Body of pancreas (tissue), 4 donors: Measurements from ENCODE around the gene LRRN4. TPM values are rescaled to one million over a fixed set of nuclear protein-coding genes. Genes with fewer than 3 reads are reported as not detected.

Experiments used
- ATAC-seq: fragments of 150-250 bp; one replicate; pipeline ENCODE4 v1.9.1; 2016
- DNase-seq, 4 donors: peaks; one replicate each; pipeline ENCODE4 v3.0.0-alpha.2; 2019
- H3K27ac ChIP-seq, 4 donors: fragments of 200-600 bp; sonication (generic); 1 replicate in 3 of 4; 2 replicates in 1 of 4; pipeline versions ENCODE4 v1.5.1 to v1.6.1; 2016 to 2019; ENCODE audit warnings: mild to moderate bottlenecking in 1 of 4, mixed read lengths in 1 of 4, moderate library complexity in 1 of 4
- H3K27me3 ChIP-seq, 2 donors: fragments of 200-600 bp; sonication (generic); one replicate each; pipeline ENCODE4 v1.6.0; 2016; ENCODE audit warnings: mild to moderate bottlenecking in 1 of 2
- H3K36me3 ChIP-seq, 2 donors: fragments of 200-600 bp; sonication (generic); replicated peaks in 1 of 2; 2 replicates each; pipeline ENCODE4 v1.5.1; 2016; ENCODE audit warnings: low read depth in 2 of 2; ENCODE audit not compliant: insufficient read depth in 1 of 2
- H3K4me1 ChIP-seq: fragments of 200-600 bp; sonication (generic); one replicate; pipeline ENCODE4 v1.6.0; 2016
- H3K4me3 ChIP-seq, 2 donors: fragments of 200-600 bp; sonication (generic); 1 replicate in 1 of 2; 2 replicates in 1 of 2; pipeline ENCODE4 v1.5.1; 2016 to 2019
- H3K9me3 ChIP-seq, 3 donors: fragments of 200-600 bp; sonication (generic); 1 replicate in 2 of 3; 2 replicates in 1 of 3; pipeline ENCODE4 v1.5.1; 2016
- CTCF ChIP-seq, 7 experiments: fragments of 450-650 bp in 4 of 7; fragments of 200-600 bp in 3 of 7; sonication (generic) in 3 of 7; IDR thresholded peaks; one replicate each; pipeline ENCODE4 v1.5.1; 2016 to 2019; ENCODE audit warnings: antibody characterized with exemption in 7 of 7
- POLR2A ChIP-seq, 3 donors: fragments of 450-650 bp; IDR thresholded peaks; one replicate each; pipeline ENCODE4 v1.6.1; 2016; ENCODE audit warnings: antibody characterized with exemption in 3 of 3, mild to moderate bottlenecking in 2 of 3
- WGBS, 2 donors: methylation state at CpG; one replicate each; pipeline ENCODE4 v1.1.5; 2017; 5-methylcytosine and 5-hydroxymethylcytosine counted together
- intact Hi-C: fragments of 100-400 bp; cut with DNase I; formaldehyde crosslinking; loops from one replicate; pipeline ENCODE4 v1.15.1; 2023
- total RNA-seq, 2 donors: library from RNA; depleted of rRNA; stranded (reverse); fragments of >200 nt; gene quantifications; one replicate each; pipeline ENCODE4 v1.1.0, GENCODE V29; 2016

LRRN4 gene
- total RNA-seq, 2 donors from 2014 or later, result 10.9 to 11.2 TPM

- DNase-seq (no peak), ATAC-seq (no peak)
- Histone ChIP-seq H3K36me3 (no peaks in the 10 kb centered on the region), H3K9me3 (no peaks in the 10 kb centered on the region), H3K4me3 (no peak overlapping the region), H3K27ac (no peak overlapping the region), H3K27me3 (no peaks in the 10 kb centered on the region), H3K4me1 (peaks cover 14% of the 10 kb centered on the region)
- 17 to 21% methylated on average over 1 of the region's 1 CpG for WGBS, 2 donors
- intact Hi-C loops, result no loop called here
- TF ChIP-seq CTCF (IDR thresholded peaks at IDR 0.05) (no peak), POLR2A (IDR thresholded peaks at IDR 0.05) (no peak)
Observed at GRCh38 chr20:6046432-6046831, 7.4 kb downstream of the LRRN4 start.

DNA sequence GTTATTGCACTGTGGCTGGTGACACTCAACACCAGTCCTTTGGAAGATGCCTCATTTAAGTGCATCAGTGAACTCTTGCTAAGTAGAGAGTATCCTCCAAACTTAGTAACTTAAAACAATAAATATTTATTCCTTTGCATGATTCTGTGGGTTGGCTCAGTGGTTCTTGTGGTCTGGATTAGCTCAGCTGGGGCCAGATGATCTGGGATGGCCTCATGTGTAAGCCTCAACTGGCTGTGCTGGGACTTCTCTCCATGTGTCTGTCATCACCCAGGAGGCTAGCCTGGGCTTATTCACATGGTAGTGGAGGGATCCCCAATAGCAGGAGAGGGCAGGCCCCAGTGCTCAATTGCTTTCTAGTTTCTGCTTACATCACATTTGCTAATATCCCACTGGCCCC, 8.3 kb downstream of the LRRN4 start:
- Histone ChIP-seq H3K4me1 (peaks cover 10% of the 10 kb centered on the region), H3K27ac (no peak overlapping the region), H3K9me3 (no peaks in the 10 kb centered on the region), H3K36me3 (peaks cover 0 to 3% of the 10 kb centered on the region in 2 donors), H3K27me3 (no peaks in the 10 kb centered on the region), H3K4me3 (no peak overlapping the region)
- intact Hi-C loops, result no loop called here
- no peak for ATAC-seq
- DNase-seq, result no peak
- TF ChIP-seq CTCF (IDR thresholded peaks at IDR 0.05) (no peak), POLR2A (IDR thresholded peaks at IDR 0.05) (no peak)

GRCh38 chr20:6044115-6044514, 9.7 kb downstream of the LRRN4 start:
- no peak for TF ChIP-seq POLR2A (IDR thresholded peaks at IDR 0.05)
- DNase-seq (no peak), ATAC-seq (no peak)
- Histone ChIP-seq H3K4me3 (no peak overlapping the region), H3K36me3 (peaks cover 5% of the 10 kb centered on the region in 2 donors), H3K27me3 (no peaks in the 10 kb centered on the region), H3K27ac (no peak overlapping the region), H3K4me1 (no peaks in the 10 kb centered on the region), H3K9me3 (no peaks in the 10 kb centered on the region)
- intact Hi-C loops, result no loop called here
- WGBS, 2 donors, result 80 to 97% methylated on average over 1 to 2 of the region's 2 CpGs

GRCh38 chr20:6041808-6042265, 12.0 kb downstream of the LRRN4 start:
- no peaks in the 10 kb centered on the region for H3K4me1 ChIP-seq
- DNase-seq (no peak), ATAC-seq (no peak)
- TF ChIP-seq POLR2A (IDR thresholded peaks at IDR 0.05) (no peak), CTCF (IDR thresholded peaks at IDR 0.05) (no peak)
- WGBS, 2 donors, result 89 to 90% methylated on average over 17 to 26 of the region's 26 CpGs
- no peak overlapping the region for H3K27ac ChIP-seq
- H3K4me3 ChIP-seq, result no peak overlapping the region
- intact Hi-C loops, result no loop called here
- no peaks in the 10 kb centered on the region for H3K9me3 ChIP-seq
- H3K36me3 ChIP-seq, result peaks cover 5 to 14% of the 10 kb centered on the region in 2 donors
- no peaks in the 10 kb centered on the region for H3K27me3 ChIP-seq

DNA sequence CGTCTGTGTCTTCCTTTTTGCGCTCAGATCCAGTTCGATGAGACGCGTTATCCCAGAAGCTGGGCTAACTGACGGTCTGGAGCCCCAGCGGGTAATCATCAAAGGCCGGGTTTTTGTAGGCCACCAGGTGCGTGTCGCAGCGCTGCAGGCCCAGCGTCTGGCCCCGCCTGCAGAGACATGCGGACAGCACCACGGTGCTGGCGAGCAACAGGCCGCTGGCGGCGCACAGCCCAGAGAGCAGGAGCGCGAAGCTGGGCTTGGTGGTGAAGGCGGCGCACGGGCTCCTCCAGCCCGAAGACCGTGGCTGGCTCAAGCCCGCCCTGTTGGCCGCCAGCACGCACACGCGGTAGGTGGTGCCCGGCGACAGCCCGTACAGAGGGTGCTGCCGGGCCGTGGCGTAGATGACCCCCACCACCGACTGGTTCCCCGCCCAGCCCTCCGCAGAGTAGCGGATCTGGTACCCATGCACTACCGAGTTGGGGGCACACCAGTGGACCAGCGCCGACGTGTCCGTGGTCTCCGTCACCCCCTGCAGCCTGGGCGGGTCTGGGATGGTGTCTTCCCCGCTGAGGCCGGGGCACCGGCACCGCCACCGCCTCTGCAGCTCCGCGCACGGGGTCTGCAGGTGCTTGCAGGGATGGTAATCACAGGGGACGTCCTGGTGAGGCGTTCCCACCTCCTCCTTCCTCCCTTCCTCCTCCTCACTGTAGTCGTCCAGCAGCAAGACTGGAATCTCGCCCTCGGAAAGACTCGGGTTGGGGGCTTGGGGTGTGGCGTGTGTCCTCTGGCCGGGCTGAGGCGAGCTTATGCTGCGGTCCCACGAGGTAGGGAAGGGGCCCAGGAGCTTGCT, 12.7 kb downstream of the LRRN4 start:
- no peaks in the 10 kb centered on the region for H3K27me3 ChIP-seq
- no peaks in the 10 kb centered on the region for H3K4me1 ChIP-seq
- 86 to 92% methylated on average over 45 to 50 of the region's 67 CpGs for WGBS, 2 donors
- H3K9me3 ChIP-seq, result no peaks in the 10 kb centered on the region
- ATAC-seq (no peak), DNase-seq (no peak)
- no peak overlapping the region for H3K27ac ChIP-seq
- intact Hi-C loops, result no loop called here
- H3K36me3 ChIP-seq, result peaks cover 5 to 18% of the 10 kb centered on the region in 2 donors
- TF ChIP-seq POLR2A (IDR thresholded peaks at IDR 0.05), result no peak
- TF ChIP-seq CTCF (IDR thresholded peaks at IDR 0.05), result no peak
- H3K4me3 ChIP-seq, result no peak overlapping the region
